HG03103 (cell line): ENCODE measurements around the gene C17orf58.
A peak's percentile ranks its signal among the peaks of the same experiment; 100 is the strongest.
"Not testable (repeated sequence)": the region's sequence is repeated elsewhere in the genome, so short reads cannot be mapped to it uniquely, and the experiment has no call there.

Experiments used
- ATAC-seq: cut with Tn5 transposase; IDR thresholded peaks from one replicate; pipeline ENCODE4 v1.9.1; 2021; ENCODE audit warnings: low read depth; ENCODE audit not compliant: unreplicated experiment

C17orf58 gene

GRCh38 chr17:67996301-67997171 lies at the start of gene C17orf58:
C17orf58 (minus strand) TSS chr17:67996469; CDS start chr17:67996198, 271 bp downstream.
- ATAC-seq = not testable (repeated sequence)

- no peak for ATAC-seq
Observed at GRCh38 chr17:68036304-68037147, 40.3 kb upstream of the C17orf58 start.

- peak; percentile 88 for ATAC-seq
Observed at GRCh38 chr17:68035523-68036303, 39.4 kb upstream of the C17orf58 start, which contains the start of gene KPNA2. KPNA2 (plus strand) TSS chr17:68035735; CDS start chr17:68037133, 1,398 bp downstream.

DNA sequence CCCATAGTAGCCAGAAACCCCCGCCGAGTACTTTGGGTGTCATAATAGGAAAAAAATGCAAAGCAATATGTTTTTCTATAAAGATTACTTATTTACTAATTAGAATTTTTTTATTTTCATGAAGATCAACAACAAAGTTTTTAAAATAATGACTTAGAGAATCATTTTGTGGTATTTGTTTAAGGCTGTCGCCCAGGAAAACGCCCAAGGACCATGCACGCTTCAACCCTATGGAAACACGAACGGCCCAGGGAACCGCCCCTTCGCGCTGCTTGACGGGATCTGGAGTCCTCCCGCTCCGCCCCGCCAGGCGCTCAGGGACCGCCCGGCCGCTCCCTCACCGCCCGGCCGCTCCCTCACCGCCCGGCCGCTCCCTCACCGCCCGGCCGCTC lies 38.9 kb upstream of the C17orf58 start:
- ATAC-seq = peak; percentile 77

DNA sequence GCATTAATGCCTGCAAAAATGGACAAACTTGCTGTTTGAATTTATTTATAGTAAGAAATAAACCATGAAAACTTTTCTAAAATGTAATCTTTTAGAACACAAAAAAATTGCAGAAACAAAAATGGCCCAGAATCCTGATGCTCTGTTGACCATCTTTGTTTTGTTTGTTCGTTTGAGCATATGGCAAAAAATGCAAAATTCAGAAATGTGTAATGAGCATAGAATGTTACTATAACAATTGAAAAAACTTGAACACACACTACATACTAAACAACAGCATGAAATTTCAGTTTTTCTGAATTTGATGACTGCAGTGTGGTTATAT lies 38.1 kb upstream of the C17orf58 start:
- ATAC-seq = no peak

DNA sequence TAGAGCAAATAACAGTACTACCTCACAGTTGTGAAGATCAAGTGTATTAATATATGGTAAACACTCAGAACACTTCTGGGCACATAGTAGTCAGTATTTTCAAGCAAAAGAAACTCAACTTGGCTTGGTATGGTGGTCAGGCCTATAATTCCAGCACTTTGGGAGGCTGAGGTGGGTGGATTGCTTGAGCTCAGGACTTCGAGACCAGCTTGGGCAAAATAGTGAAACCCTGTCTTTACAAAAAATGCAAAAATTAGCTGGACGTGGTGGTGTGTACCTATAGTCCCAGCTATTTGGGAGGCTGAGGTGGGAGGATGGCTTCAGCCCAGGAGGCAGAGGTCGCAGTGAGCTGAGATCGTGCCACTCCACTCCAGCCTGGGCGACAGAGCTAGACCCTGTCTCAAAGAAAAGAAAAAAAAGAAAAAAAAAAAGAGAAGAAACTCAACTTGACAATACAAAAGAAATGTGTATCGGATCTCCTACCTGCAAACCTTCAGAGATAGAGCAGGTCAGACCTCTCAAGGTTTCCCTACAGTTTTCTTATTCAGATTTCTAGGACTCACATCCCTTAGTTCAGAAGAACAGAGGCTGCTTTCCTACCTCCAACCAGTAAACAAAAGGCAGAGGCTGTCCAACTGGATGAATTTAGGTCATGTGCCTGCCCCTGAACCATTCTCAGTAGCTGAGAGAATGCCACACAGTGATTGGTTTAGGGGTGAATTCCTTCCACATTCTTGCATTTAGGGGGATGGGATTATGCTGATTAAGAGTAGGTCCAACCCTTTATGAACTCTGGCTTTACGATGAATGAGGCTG lies 37.6 kb upstream of the C17orf58 start:
- ATAC-seq = no peak

- ATAC-seq = no peak
Observed at GRCh38 chr17:68029512-68030215, 33.4 kb upstream of the C17orf58 start.

GRCh38 chr17:68022547-68022946 lies 26.3 kb upstream of the C17orf58 start:
- not testable (repeated sequence) for ATAC-seq

DNA sequence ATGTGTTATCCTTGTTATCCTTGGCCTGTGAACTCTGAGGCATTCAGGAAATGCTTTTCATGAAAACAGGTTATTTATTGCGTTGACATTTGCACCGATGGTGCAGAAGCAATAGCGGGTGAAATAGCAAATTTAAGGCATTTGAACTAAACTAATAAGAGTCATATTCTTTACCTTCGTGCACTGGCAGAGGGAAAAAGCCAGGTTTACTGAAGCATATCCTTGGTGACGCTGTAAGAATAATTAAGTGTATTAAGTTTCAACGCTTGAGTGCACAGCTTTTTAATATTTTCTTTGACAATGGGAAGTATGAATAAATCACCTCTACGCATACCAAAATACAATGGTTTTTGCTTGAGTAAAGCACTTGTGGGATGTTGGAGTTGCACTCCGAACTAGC lies 25.7 kb upstream of the C17orf58 start:
- ATAC-seq = no peak

GRCh38 chr17:68020791-68021190 lies 24.5 kb upstream of the C17orf58 start:
- ATAC-seq = not testable (repeated sequence)

DNA sequence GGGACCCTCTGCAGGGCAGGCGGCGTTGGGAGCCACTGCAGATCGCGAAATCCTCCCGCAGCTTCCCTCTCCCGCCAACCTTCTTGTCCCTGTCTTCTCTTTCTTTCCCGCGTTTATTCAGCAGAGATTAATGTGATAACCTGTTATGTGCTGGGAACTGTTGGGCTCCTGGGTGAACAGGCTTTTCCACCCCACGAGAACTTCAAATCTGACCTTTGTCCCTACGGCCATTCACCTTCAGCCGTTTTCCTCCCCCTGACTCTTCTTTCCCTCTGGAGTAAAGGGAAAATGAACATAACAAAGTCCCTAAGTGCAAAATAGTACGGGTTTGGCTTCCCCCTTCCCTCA lies 24.1 kb upstream of the C17orf58 start:
- no peak for ATAC-seq

- peak; percentile 93 for ATAC-seq
Observed at GRCh38 chr17:68019675-68020408, 23.6 kb upstream of the C17orf58 start.

- ATAC-seq = no peak
Observed at GRCh38 chr17:68019336-68019674, 23.0 kb upstream of the C17orf58 start.

GRCh38 chr17:68018493-68018892 lies 22.2 kb upstream of the C17orf58 start:
- ATAC-seq = not testable (repeated sequence)

DNA sequence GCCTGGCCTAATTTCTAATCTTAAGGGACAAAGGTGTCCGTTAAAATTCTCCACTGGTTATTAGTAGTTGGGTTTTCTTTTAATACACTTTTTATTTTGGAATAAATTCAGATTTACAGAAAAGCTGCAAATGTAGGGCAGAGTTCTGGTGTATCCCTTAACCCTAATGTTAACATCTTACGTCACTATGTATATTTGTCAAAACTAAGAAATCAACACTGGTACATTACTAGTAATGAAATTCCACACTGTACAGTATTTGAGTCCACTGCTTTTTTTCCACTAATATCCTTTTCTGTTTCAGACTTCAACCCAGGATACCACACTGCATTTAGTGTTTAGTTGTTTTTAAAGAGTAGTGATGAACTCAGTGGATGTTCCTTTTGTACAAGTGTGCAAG lies 20.6 kb upstream of the C17orf58 start:
- ATAC-seq = no peak

DNA sequence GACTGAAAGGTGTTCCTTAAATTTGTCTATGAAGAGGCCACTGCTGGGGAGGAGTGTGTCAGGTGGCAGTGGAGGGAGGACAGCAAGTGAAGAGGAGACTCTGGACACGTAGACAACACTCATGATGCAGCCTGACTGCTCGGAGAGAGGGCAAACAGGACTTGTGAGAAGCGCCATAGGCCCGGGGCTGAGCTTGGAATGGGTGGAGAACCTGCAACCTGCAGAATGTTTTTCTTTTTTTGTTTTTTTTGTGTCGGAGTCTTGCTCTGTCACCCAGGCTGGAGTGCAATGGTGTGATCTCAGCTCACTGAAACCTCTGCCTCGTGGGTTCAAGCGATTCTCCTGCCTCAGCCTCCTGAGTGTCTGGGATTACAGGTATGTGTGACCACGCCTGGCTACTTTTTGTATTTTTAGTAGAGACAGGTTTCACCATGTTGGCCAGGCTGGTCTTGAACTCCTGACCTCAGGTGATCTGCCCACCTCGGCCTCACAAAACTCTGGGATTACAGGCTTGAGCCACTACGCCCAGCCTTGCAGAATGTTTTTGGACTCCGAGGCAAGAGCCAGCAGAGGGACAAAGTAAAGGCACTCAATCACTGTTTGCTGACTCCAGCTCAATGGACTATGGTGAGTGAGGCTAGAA lies 18.9 kb upstream of the C17orf58 start:
- no peak for ATAC-seq

GRCh38 chr17:68013385-68013784 lies 17.1 kb upstream of the C17orf58 start:
- ATAC-seq = no peak

GRCh38 chr17:68011199-68011665 lies 15.0 kb upstream of the C17orf58 start:
- no peak for ATAC-seq
